Activated T-helper 2 cell treated with anti-CD3 and anti-CD28 coated beads, Interferon-gamma antibody, Interleukin-2, Interleukin-4, amounts not matched to agents 10 μg/mL and 5 μg/mL and 100 μg/mL, durations not matched to agents 14 hours and 24 hours and 36 hours (primary cell): ENCODE measurements around the gene CLEC11A. TPM values are rescaled to one million over a fixed set of nuclear protein-coding genes. Genes with fewer than 3 reads are reported as not detected.
A peak's percentile ranks its signal among the peaks of the same experiment; 100 is the strongest.

ENCODE experiments used
- DNase-seq: peaks from one replicate; pipeline ENCODE4 v3.0.0; 2021; ENCODE audit warnings: low spot score
- H3K27ac Mint-ChIP-seq: one replicate; pipeline ENCODE4 v1.8.0; 2021; ENCODE audit warnings: mixed read lengths
- H3K27me3 Mint-ChIP-seq: one replicate; pipeline ENCODE4 v1.8.0; 2021; ENCODE audit warnings: low read depth, mixed read lengths
- H3K36me3 Mint-ChIP-seq: one replicate; pipeline ENCODE4 v1.8.0; 2021; ENCODE audit warnings: low read depth, mixed read lengths
- H3K4me1 Mint-ChIP-seq: one replicate; pipeline ENCODE4 v1.8.0; 2021; ENCODE audit warnings: low read depth, mixed read lengths
- H3K4me3 Mint-ChIP-seq: one replicate; pipeline ENCODE4 v1.8.0; 2021; ENCODE audit warnings: low read depth, mild to moderate bottlenecking, moderate library complexity, mixed read lengths
- H3K9me3 Mint-ChIP-seq: one replicate; pipeline ENCODE4 v1.8.0; 2021; ENCODE audit warnings: mixed read lengths
- intact Hi-C: fragments of 100-400 bp; cut with micrococcal nuclease; formaldehyde crosslinking; loops from one replicate; pipeline ENCODE4 v1.15.1; 2023
- total RNA-seq: library from RNA; stranded (reverse); gene quantifications from 2 replicates; pipeline ENCODE4 v1.2.3, GENCODE V29; 2022

Gene CLEC11A
- total RNA-seq, 1 donor from 2014 or later: 1.2 TPM

GRCh38 chr19:50721441-50722137 lies 1.6 kb upstream of the CLEC11A start:
- H3K36me3 Mint-ChIP-seq: no peaks in the 10 kb centered on the region
- no peaks in the 10 kb centered on the region for H3K9me3 Mint-ChIP-seq
- peaks cover 10% of the 10 kb centered on the region for H3K4me1 Mint-ChIP-seq
- intact Hi-C loops: no loop called here
- no peak overlapping the region for H3K27ac Mint-ChIP-seq
- H3K27me3 Mint-ChIP-seq: peaks cover 49% of the 10 kb centered on the region
- no peak overlapping the region for H3K4me3 Mint-ChIP-seq
- no peak for DNase-seq

GRCh38 chr19:50722201-50723013 lies 757 bp upstream of the CLEC11A start:
- DNase-seq: no peak
- intact Hi-C loops: no loop called here
- H3K27ac Mint-ChIP-seq: no peak overlapping the region
- H3K4me3 Mint-ChIP-seq: peak overlapping the region; percentile 15
- no peaks in the 10 kb centered on the region for H3K9me3 Mint-ChIP-seq
- peaks cover 11% of the 10 kb centered on the region for H3K4me1 Mint-ChIP-seq
- H3K36me3 Mint-ChIP-seq: peaks cover 2% of the 10 kb centered on the region
- peaks cover 46% of the 10 kb centered on the region for H3K27me3 Mint-ChIP-seq

- intact Hi-C loops: loop anchor here (1.0 kb wide), 1 partner anchor 59 kb away; no protein-coding TSS in a partner anchor
- peaks cover 39% of the 10 kb centered on the region for H3K27me3 Mint-ChIP-seq
- no peak for DNase-seq
- no peak overlapping the region for H3K27ac Mint-ChIP-seq
- H3K9me3 Mint-ChIP-seq: no peaks in the 10 kb centered on the region
- peaks cover 20% of the 10 kb centered on the region for H3K4me1 Mint-ChIP-seq
- peak overlapping the region; percentile 86 for H3K4me3 Mint-ChIP-seq
- peaks cover 4% of the 10 kb centered on the region for H3K36me3 Mint-ChIP-seq
These were observed 764 bp downstream of the CLEC11A start for GRCh38 chr19:50723735-50724521.

DNA sequence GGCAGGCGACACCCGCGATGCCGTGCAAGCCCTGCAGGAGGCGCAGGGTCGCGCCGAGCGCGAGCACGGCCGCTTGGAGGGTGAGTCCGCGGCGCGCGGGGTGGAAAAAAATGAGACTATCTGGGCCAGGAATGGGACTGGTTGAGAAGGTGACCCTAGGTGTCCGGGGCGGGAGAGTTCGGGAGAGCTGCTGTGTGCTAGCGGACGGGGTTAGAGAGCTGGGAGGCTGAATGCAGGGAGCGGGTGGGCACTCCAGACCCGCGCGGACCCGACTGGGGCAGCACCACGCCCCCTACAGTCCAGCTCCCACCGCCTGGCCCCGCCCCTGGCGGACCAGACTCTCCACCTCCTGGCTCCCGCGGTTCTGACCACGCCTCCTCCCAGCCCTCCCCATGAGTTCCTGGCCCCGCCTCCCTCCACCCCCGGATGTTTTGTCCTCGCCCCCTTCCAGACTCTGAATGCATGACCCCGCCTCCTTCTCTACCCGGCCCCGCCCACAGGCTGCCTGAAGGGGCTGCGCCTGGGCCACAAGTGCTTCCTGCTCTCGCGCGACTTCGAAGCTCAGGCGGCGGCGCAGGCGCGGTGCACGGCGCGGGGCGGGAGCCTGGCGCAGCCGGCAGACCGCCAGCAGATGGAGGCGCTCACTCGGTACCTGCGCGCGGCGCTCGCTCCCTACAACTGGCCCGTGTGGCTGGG lies 1.5 kb downstream of the CLEC11A start:
- Mint-ChIP-seq H3K4me3 (peak overlapping the region; percentile 86), H3K4me1 (peaks cover 20% of the 10 kb centered on the region), H3K9me3 (no peaks in the 10 kb centered on the region), H3K27me3 (peaks cover 39% of the 10 kb centered on the region), H3K36me3 (peaks cover 4% of the 10 kb centered on the region), H3K27ac (peak overlapping the region; percentile 77)
- DNase-seq: peak; percentile 98
- intact Hi-C loops: loop anchor here (1.0 kb wide), 1 partner anchor 59 kb away; no protein-coding TSS in a partner anchor

DNA sequence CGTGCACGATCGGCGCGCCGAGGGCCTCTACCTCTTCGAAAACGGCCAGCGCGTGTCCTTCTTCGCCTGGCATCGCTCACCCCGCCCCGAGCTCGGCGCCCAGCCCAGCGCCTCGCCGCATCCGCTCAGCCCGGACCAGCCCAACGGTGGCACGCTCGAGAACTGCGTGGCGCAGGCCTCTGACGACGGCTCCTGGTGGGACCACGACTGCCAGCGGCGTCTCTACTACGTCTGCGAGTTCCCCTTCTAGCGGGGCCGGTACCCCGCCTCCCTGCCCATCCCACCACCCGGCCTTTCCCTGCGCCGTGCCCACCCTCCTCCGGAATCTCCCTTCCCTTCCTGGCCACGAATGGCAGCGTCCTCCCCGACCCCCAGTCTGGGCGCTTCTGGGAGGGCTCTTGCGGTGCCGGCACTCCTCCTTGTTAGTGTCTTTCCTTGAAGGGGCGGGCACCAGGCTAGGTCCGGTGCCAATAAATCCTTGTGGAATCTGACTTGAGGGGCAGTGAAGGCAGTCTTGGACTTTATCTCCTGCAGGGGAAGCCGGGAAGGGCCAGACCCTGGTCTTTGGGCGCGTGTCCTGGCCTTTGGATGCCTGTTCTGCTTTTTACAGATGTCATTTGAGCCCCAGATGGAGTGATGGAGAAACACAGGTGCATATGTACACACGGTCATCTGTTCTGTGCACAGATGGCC lies 2.2 kb downstream of the CLEC11A start:
- Mint-ChIP-seq H3K9me3 (no peaks in the 10 kb centered on the region), H3K27me3 (peaks cover 34% of the 10 kb centered on the region), H3K4me3 (peak overlapping the region; percentile 86), H3K4me1 (peaks cover 20% of the 10 kb centered on the region), H3K27ac (peak overlapping the region; percentile 77), H3K36me3 (peaks cover 4% of the 10 kb centered on the region)
- DNase-seq: no peak
- intact Hi-C loops: no loop called here

DNA sequence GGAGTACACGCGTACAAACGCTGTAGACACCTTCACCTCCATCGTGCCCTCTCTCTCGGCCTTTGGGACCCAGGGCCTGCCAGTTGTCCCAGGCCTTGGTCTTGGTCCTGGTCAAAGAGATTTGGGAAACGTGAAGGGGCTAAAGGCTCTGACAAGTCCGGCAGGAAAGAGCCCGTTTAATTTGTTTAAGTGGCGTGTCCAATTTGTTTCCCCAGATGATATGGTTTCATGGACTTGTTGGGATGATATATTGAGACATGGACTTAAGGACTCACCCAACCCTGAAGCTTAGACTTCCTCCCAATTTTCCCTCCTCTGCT lies 2.7 kb downstream of the CLEC11A start:
- Mint-ChIP-seq H3K36me3 (peaks cover 4% of the 10 kb centered on the region), H3K9me3 (no peaks in the 10 kb centered on the region), H3K4me3 (peak overlapping the region; percentile 86), H3K27me3 (peaks cover 29% of the 10 kb centered on the region), H3K27ac (no peak overlapping the region), H3K4me1 (peaks cover 20% of the 10 kb centered on the region)
- no peak for DNase-seq
- intact Hi-C loops: no loop called here

- Mint-ChIP-seq H3K27ac (peak overlapping the region; percentile 33), H3K4me1 (peaks cover 18% of the 10 kb centered on the region)
- intact Hi-C loops: loop anchor here (2.0 kb wide), 1 partner anchor 77 kb away; no protein-coding TSS in a partner anchor
These were observed 5.0 kb downstream of the CLEC11A start for GRCh38 chr19:50728084-50728737.

DNA sequence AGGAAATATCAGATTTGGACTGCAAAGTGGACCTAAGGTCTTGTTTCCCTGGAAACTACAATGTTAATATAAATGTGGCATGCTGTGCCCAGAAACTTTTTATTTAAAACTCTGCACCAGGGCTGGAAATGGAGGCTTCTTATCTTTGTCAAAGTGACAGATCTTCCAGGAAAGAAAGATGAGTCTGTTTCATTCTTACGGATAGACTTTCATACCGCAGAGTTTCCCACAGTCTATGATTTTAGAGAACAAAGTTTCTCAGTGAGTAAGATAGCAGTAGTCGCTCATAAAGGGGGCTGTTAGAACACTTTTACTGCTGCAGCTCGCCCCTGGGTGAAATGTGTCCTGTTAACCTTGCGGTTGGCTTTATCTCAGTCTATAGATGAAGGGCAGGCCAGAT lies 6.7 kb downstream of the CLEC11A start:
- Mint-ChIP-seq H3K27me3 (peaks cover 5% of the 10 kb centered on the region), H3K4me3 (no peak overlapping the region), H3K27ac (no peak overlapping the region), H3K9me3 (no peaks in the 10 kb centered on the region), H3K36me3 (peaks cover 4% of the 10 kb centered on the region), H3K4me1 (peaks cover 18% of the 10 kb centered on the region)
- intact Hi-C loops: loop anchor here (2.0 kb wide), 1 partner anchor 75 kb away; no protein-coding TSS in a partner anchor
- no peak for DNase-seq

More at GRCh38 chr19:50728084-50728737, 5.0 kb downstream of the CLEC11A start:
- peaks cover 11% of the 10 kb centered on the region for H3K27me3 Mint-ChIP-seq
- H3K9me3 Mint-ChIP-seq: no peaks in the 10 kb centered on the region
- H3K36me3 Mint-ChIP-seq: peaks cover 4% of the 10 kb centered on the region
- peak overlapping the region; percentile 9 for H3K4me3 Mint-ChIP-seq
- DNase-seq: peak; percentile 82

GRCh38 chr19:50735869-50736268 lies 12.7 kb downstream of the CLEC11A start:
- no peak for DNase-seq
- H3K4me3 Mint-ChIP-seq: no peak overlapping the region
- H3K36me3 Mint-ChIP-seq: no peaks in the 10 kb centered on the region
- intact Hi-C loops: no loop called here
- H3K9me3 Mint-ChIP-seq: no peaks in the 10 kb centered on the region
- H3K27me3 Mint-ChIP-seq: peaks cover 10% of the 10 kb centered on the region
- no peak overlapping the region for H3K27ac Mint-ChIP-seq
- no peaks in the 10 kb centered on the region for H3K4me1 Mint-ChIP-seq

GRCh38 chr19:50736338-50736737 lies 13.2 kb downstream of the CLEC11A start:
- no peak for DNase-seq
- no peaks in the 10 kb centered on the region for H3K9me3 Mint-ChIP-seq
- intact Hi-C loops: no loop called here
- H3K4me1 Mint-ChIP-seq: no peaks in the 10 kb centered on the region
- H3K4me3 Mint-ChIP-seq: no peak overlapping the region
- no peak overlapping the region for H3K27ac Mint-ChIP-seq
- peaks cover 9% of the 10 kb centered on the region for H3K27me3 Mint-ChIP-seq
- no peaks in the 10 kb centered on the region for H3K36me3 Mint-ChIP-seq

DNA sequence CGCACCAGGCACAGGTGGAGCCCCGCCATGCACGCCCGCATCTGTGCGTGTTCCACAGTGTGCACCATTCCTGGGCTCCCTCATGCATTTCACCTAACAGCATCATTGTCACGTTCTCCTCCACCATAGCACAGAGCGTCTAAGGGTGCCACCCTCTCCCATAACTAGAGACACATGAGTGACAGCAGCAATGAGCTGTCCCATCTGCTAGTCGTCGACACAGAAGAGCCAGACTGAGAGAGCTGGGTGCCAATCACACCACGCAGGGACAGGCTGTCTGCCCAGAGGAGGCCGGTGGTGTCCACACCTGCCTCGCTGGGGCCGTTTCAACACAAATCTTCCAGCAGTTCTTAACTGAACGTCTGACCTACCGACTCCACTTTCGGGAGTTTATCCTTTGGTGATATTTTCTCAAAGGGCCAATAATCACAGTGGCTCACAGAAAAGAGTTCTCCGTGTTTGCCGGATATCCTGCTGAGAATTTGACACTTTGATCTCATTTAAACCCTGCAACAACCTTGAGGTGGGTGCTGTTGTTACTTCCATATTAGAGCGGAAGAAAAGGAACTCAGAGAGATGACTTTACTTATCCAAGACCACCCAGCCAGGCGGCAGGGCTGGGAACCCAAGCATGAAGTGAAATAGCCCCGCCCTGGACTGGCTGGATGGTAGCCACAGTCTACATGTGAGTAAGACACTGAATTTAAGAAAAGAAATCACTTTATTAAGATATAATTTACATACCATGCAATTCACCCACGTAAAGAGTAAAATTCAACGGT lies 16.2 kb downstream of the CLEC11A start:
- H3K36me3 Mint-ChIP-seq: no peaks in the 10 kb centered on the region

More for the DNA sequence above, 16.2 kb downstream of the CLEC11A start:
- H3K4me1 Mint-ChIP-seq: no peaks in the 10 kb centered on the region
- H3K27ac Mint-ChIP-seq: no peak overlapping the region
- H3K4me3 Mint-ChIP-seq: no peak overlapping the region
- no peak for DNase-seq
- H3K27me3 Mint-ChIP-seq: peaks cover 9% of the 10 kb centered on the region
- no peaks in the 10 kb centered on the region for H3K9me3 Mint-ChIP-seq
- intact Hi-C loops: no loop called here
